Stimulated activated effector memory CD8-positive, alpha-beta T cell treated with anti-CD3 and anti-CD28 coated beads, Interleukin-12 subunit alpha, Interleukin-12 subunit beta, amount 100 ng/mL, for 72 hours (primary cell): ENCODE results near the gene OR5AU1.

Experiments
- ATAC-seq: fragments of 150-1000 bp; cut with Tn5 transposase; 2 replicates; pipeline ENCODE4 v1.10.0; 2021
- DNase-seq, 2 donors: peaks; one replicate each; pipeline ENCODE4 v3.0.0; 2021 to 2022; ENCODE audit warnings: low spot score in 2 of 2
- H3K27ac Mint-ChIP-seq: one replicate; pipeline ENCODE4 v1.8.0; 2022; ENCODE audit warnings: mild to moderate bottlenecking, mixed read lengths
- H3K36me3 Mint-ChIP-seq: one replicate; pipeline ENCODE4 v1.8.0; 2022; ENCODE audit warnings: mild to moderate bottlenecking, mixed read lengths
- H3K4me1 Mint-ChIP-seq: one replicate; pipeline ENCODE4 v1.8.0; 2022; ENCODE audit warnings: mixed read lengths
- H3K4me3 Mint-ChIP-seq: one replicate; pipeline ENCODE4 v1.8.0; 2022; ENCODE audit warnings: mild to moderate bottlenecking, mixed read lengths
- H3K9me3 Mint-ChIP-seq: one replicate; pipeline ENCODE4 v1.8.0; 2022; ENCODE audit warnings: mixed read lengths

OR5AU1 gene

GRCh38 chr14:21145437-21145836, 10.4 kb downstream of the OR5AU1 start:
- no peaks in the 10 kb centered on the region for H3K4me1 Mint-ChIP-seq
- no peak overlapping the region for H3K27ac Mint-ChIP-seq
- peaks cover 12% of the 10 kb centered on the region for H3K9me3 Mint-ChIP-seq
- no peak for DNase-seq
- ATAC-seq, result no peak
- no peak overlapping the region for H3K4me3 Mint-ChIP-seq
- no peaks in the 10 kb centered on the region for H3K36me3 Mint-ChIP-seq

- Mint-ChIP-seq H3K4me3 (no peak overlapping the region), H3K36me3 (no peaks in the 10 kb centered on the region), H3K4me1 (no peaks in the 10 kb centered on the region), H3K27ac (no peak overlapping the region), H3K9me3 (peaks cover 12% of the 10 kb centered on the region)
- ATAC-seq (no peak), DNase-seq (no peak)
These were observed 13.5 kb downstream of the OR5AU1 start for GRCh38 chr14:21142357-21142756.

DNA sequence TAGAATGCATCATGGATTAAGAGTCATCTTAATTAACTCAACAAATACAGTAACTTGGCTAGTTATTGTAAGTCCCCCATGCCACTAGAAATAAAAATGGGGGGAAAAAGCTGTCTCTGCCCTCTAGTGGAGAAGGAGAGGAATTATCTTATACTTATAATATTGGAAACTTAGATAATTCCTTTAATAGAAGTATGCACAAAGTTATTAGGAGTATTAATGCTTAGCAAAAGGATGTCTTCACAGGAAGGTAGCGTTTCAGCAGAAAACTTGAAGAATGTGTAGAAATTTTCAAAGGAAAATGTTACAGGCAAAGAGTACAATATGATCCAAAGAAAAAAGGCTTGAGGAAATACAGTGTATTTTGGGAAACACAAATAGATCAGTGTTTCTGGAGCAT, 19.8 kb downstream of the OR5AU1 start:
- Mint-ChIP-seq H3K27ac (no peak overlapping the region), H3K4me3 (no peak overlapping the region), H3K4me1 (no peaks in the 10 kb centered on the region), H3K36me3 (no peaks in the 10 kb centered on the region), H3K9me3 (no peaks in the 10 kb centered on the region)
- ATAC-seq, result no peak
- no peak for DNase-seq

DNA sequence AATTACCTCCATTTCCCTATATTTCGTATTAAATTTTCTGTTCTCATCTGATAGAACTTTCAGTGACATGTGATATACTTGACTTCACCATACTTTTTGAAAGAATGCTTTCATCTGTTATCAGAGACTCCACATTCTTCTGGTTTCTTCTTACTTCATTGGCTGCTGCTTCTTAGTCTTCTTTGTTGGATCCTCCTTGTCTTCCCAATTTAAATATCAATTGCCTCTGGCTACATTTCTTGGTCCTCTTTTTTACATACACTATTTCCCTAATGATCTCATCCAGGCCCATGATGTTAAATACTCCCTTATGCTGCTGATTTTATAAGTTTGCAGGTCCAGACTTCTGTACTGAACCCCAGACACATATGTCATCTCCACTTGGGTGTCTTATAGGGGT, 22.0 kb downstream of the OR5AU1 start:
- Mint-ChIP-seq H3K4me3 (no peak overlapping the region), H3K4me1 (no peaks in the 10 kb centered on the region), H3K27ac (no peak overlapping the region), H3K36me3 (no peaks in the 10 kb centered on the region), H3K9me3 (no peaks in the 10 kb centered on the region)
- DNase-seq, result no peak
- ATAC-seq, result no peak

GRCh38 chr14:21123429-21123828, 32.4 kb downstream of the OR5AU1 start:
- no peaks in the 10 kb centered on the region for H3K36me3 Mint-ChIP-seq
- no peak overlapping the region for H3K4me3 Mint-ChIP-seq
- H3K27ac Mint-ChIP-seq, result no peak overlapping the region
- H3K9me3 Mint-ChIP-seq, result peaks cover 3% of the 10 kb centered on the region
- DNase-seq (no peak), ATAC-seq (no peak)
- H3K4me1 Mint-ChIP-seq, result peaks cover 7% of the 10 kb centered on the region

- H3K9me3 Mint-ChIP-seq, result peaks cover 3% of the 10 kb centered on the region
- no peak overlapping the region for H3K4me3 Mint-ChIP-seq
- no peaks in the 10 kb centered on the region for H3K36me3 Mint-ChIP-seq
- ATAC-seq (peak; percentile 24), DNase-seq (no peak)
- H3K27ac Mint-ChIP-seq, result no peak overlapping the region
- H3K4me1 Mint-ChIP-seq, result peaks cover 7% of the 10 kb centered on the region
These were observed 34.7 kb downstream of the OR5AU1 start for GRCh38 chr14:21121122-21121521.

DNA sequence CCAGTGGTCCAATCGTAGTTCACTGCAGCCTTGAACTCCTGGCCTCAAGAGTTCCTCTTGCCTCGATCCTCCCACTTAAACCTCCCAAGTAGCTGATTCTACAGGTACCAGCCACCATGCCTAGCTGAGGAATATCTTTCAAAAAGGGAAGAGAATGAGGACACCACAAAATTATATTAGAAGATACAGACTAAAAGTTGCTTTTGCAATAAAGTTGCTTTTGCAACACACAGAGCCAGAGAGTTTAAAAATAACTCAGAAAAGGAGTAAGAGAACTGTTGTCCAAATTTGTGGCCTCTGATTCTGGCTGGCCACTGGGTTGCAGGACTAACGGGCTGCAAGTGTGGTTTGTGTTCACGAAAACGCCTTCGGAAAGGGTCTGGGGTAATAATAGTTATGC, 35.2 kb downstream of the OR5AU1 start:
- Mint-ChIP-seq H3K4me3 (no peak overlapping the region), H3K4me1 (peaks cover 7% of the 10 kb centered on the region), H3K9me3 (peaks cover 3% of the 10 kb centered on the region), H3K36me3 (no peaks in the 10 kb centered on the region), H3K27ac (no peak overlapping the region)
- ATAC-seq, result no peak
- DNase-seq, result no peak

DNA sequence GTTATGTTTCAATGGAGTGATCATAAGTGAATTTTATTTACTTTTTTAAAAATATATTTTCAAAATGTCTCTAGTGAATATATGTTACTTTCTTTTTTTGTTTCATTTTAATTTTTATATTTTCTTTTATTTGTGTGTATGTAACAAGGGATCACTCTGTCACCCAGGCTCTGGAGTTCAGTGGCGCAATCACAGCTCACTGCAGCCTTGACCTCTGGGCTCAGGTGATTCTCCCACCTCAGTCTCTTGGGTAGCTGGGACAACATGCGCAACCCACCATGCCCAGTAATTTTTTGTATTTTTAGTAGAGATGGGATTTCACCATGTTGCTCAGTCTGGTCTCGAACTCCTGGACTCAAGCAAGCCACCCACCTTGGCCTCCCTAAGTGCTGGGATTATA, 36.9 kb downstream of the OR5AU1 start:
- Mint-ChIP-seq H3K4me3 (no peak overlapping the region), H3K36me3 (no peaks in the 10 kb centered on the region), H3K27ac (no peak overlapping the region), H3K4me1 (peaks cover 7% of the 10 kb centered on the region), H3K9me3 (no peaks in the 10 kb centered on the region)
- no peak for ATAC-seq
- DNase-seq, result no peak

GRCh38 chr14:21113369-21113768, 42.5 kb downstream of the OR5AU1 start:
- no peak overlapping the region for H3K27ac Mint-ChIP-seq
- no peak overlapping the region for H3K4me3 Mint-ChIP-seq
- ATAC-seq, result no peak
- H3K9me3 Mint-ChIP-seq, result no peaks in the 10 kb centered on the region
- H3K36me3 Mint-ChIP-seq, result no peaks in the 10 kb centered on the region
- peaks cover 12% of the 10 kb centered on the region for H3K4me1 Mint-ChIP-seq
- no peak for DNase-seq

DNA sequence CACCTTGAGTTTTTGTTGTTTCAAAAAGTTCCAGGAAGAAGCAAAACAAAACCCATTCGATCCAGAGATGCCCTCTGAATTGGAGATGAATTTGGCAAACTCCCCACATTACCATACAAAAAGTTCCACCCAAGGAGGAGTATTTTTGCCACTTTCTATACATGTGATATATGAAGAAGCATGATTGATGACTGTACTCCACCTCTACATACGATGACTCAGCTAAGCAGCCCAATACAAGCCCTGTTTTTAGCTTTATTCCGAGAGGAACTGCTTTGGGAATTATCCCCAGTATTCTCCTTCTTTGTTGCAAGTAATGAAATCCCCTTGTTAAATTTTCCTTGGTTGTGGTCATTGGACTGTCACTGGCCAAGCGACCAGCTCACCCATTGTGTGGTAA, 43.6 kb downstream of the OR5AU1 start:
- Mint-ChIP-seq H3K27ac (no peak overlapping the region), H3K4me3 (no peak overlapping the region), H3K4me1 (peaks cover 12% of the 10 kb centered on the region), H3K9me3 (no peaks in the 10 kb centered on the region), H3K36me3 (no peaks in the 10 kb centered on the region)
- ATAC-seq (no peak), DNase-seq (no peak)

DNA sequence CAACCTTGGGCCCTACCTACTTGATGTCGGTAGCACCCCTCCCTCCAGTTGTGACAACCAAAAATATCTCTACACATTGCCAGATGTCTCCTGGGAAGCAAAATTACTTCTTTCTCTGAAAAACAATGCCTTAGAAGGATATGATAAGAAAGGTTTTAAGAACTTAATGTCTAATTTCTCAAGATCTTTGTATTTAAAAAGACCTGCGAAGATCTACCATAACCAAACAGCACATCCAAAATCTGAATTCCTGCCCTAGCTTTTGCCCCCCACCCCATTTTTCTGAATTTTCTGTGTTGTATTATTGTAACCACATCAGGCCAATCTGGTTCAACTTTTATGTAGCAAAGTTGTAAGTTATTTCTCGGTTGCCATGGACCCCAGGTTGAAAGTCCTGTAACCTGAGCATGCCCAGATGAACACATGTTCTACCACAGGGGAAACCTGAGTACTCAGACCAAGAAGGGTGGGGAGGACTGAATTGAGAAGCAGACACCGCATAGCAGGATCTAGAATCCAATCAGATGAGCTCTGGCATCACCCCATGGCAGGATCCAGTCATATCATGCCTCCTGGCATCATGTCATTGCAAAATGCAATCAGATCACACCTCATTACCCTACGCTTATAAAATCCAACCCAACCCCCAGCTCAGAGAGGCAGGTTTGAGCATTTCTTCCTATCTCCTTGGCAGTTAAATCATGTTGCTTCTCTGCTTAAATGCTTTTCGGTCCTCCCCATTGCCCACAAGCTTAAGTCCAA, 46.3 kb downstream of the OR5AU1 start:
- H3K9me3 Mint-ChIP-seq, result no peaks in the 10 kb centered on the region
- H3K4me3 Mint-ChIP-seq, result peak overlapping the region; percentile 9
- peak; percentile 96 for ATAC-seq
- H3K4me1 Mint-ChIP-seq, result peaks cover 22% of the 10 kb centered on the region
- H3K36me3 Mint-ChIP-seq, result no peaks in the 10 kb centered on the region
- H3K27ac Mint-ChIP-seq, result peak overlapping the region; percentile 4
- peak in 1 of 2 donors; percentile 77 for DNase-seq

- Mint-ChIP-seq H3K9me3 (no peaks in the 10 kb centered on the region), H3K27ac (no peak overlapping the region), H3K36me3 (peaks cover under 1% of the 10 kb centered on the region), H3K4me3 (no peak overlapping the region), H3K4me1 (peaks cover 25% of the 10 kb centered on the region)
- ATAC-seq (no peak), DNase-seq (no peak)
These were observed 47.1 kb downstream of the OR5AU1 start for GRCh38 chr14:21108791-21109190.

GRCh38 chr14:21107283-21107800, 48.5 kb downstream of the OR5AU1 start:
- Mint-ChIP-seq H3K4me1 (peaks cover 37% of the 10 kb centered on the region), H3K4me3 (peak overlapping the region; percentile 13), H3K36me3 (peaks cover 13% of the 10 kb centered on the region), H3K27ac (peak overlapping the region; percentile 35), H3K9me3 (no peaks in the 10 kb centered on the region)
- DNase-seq (no peak), ATAC-seq (no peak)

GRCh38 chr14:21106498-21107282, 49.2 kb downstream of the OR5AU1 start:
- Mint-ChIP-seq H3K4me1 (peaks cover 43% of the 10 kb centered on the region), H3K36me3 (peaks cover 13% of the 10 kb centered on the region), H3K9me3 (no peaks in the 10 kb centered on the region), H3K4me3 (peak overlapping the region; percentile 13), H3K27ac (peak overlapping the region; percentile 35)
- DNase-seq (peak; percentile 68 to 86), ATAC-seq (no peak)

DNA sequence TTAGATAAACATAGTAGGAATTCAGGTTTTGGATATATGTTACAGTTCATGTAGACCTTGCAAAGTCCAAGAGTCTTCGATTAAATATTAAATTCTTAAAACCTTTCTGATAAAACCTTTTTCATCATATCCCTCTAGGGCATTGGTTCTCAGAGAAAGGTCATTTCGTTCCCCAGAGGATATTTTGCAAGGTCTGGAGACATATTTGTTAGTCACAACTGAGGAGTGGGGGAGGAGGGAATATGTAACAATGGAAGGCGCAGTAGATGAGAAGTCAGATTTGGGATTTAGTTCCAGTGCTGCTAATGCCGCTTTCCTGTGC, 49.7 kb downstream of the OR5AU1 start:
- Mint-ChIP-seq H3K9me3 (no peaks in the 10 kb centered on the region), H3K4me1 (peaks cover 46% of the 10 kb centered on the region), H3K4me3 (no peak overlapping the region), H3K27ac (no peak overlapping the region), H3K36me3 (peaks cover 13% of the 10 kb centered on the region)
- ATAC-seq (no peak), DNase-seq (no peak)

DNA sequence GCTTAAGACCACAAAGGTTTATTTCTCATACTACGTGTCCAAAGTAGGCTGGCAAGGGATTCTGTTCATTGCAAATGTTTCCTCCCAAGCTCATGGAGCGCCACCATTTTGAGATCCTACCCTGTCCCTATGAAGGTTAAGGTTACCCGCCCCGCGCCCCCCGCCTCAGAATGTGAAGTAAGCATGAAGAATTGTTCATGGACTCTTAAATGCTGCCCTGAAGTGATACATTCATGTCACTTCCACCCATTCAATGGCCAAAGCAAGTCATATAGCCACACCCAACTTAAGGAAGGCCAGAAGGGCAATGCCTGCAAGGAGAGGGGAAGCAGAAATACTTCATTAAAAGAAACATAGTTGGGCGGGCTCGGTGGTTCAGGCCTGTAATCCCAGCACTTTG, 50.8 kb downstream of the OR5AU1 start:
- Mint-ChIP-seq H3K36me3 (peaks cover 13% of the 10 kb centered on the region), H3K4me1 (peaks cover 44% of the 10 kb centered on the region), H3K27ac (peak overlapping the region; percentile 92), H3K4me3 (peak overlapping the region; percentile 83), H3K9me3 (no peaks in the 10 kb centered on the region)
- DNase-seq, result no peak
- ATAC-seq, result no peak
